GM12891 (cell line): Measurements from ENCODE around the gene MYOM1.

Experiments used
- PAX5 ChIP-seq: IDR thresholded peaks from 2 replicates; pipeline ENCODE4 v1.6.1; 2011; ENCODE audit warnings: low read length, moderate library complexity, mild to moderate bottlenecking; ENCODE audit not compliant: insufficient read depth, severe bottlenecking
- POLR2A ChIP-seq: IDR thresholded peaks from 2 replicates; pipeline ENCODE4 v1.6.1; 2011; ENCODE audit warnings: low read depth, low read length, control low read depth
- POLR2AphosphoS5 ChIP-seq: IDR thresholded peaks from 2 replicates; pipeline ENCODE4 v1.6.1; 2011; ENCODE audit warnings: low read depth, low read length, control low read depth
- POU2F2 ChIP-seq: IDR thresholded peaks from 2 replicates; pipeline ENCODE4 v1.6.1; 2011; ENCODE audit warnings: low read depth, mild to moderate bottlenecking, control low read depth, low read length, moderate library complexity
- SPI1 ChIP-seq: IDR thresholded peaks from 2 replicates; pipeline ENCODE4 v1.6.1; 2011; ENCODE audit warnings: low read depth, low read length, control low read depth
- TAF1 ChIP-seq: IDR thresholded peaks from 2 replicates; pipeline ENCODE4 v1.6.1; 2011; ENCODE audit warnings: low read depth, low read length, control low read depth

- TF ChIP-seq POLR2A (no peak), SPI1 (no peak), POLR2AphosphoS5 (no peak), TAF1 (no peak), PAX5 (no peak), POU2F2 (no peak)
Measured at GRCh38 chr18:3132700-3133099, 87.1 kb downstream of the MYOM1 start.
